Mucosa of stomach (tissue), 1 donor: Measurements from ENCODE around the gene GUCY2D.

ENCODE experiments used
- H3K27me3 ChIP-seq: one replicate; pipeline ENCODE4 v1.7.0; 2013; ENCODE audit warnings: mild to moderate bottlenecking, low read length; ENCODE audit not compliant: control insufficient read depth, insufficient read depth
- H3K36me3 ChIP-seq: one replicate; pipeline ENCODE4 v1.7.0; 2013; ENCODE audit warnings: low read length; ENCODE audit not compliant: control insufficient read depth, insufficient read depth
- H3K4me1 ChIP-seq: one replicate; pipeline ENCODE4 v1.7.0; 2013; ENCODE audit warnings: mild to moderate bottlenecking, low read length; ENCODE audit not compliant: control insufficient read depth, insufficient read depth
- H3K4me3 ChIP-seq: one replicate; pipeline ENCODE4 v1.7.0; 2013; ENCODE audit warnings: low read length
- H3K9ac ChIP-seq: one replicate; pipeline ENCODE4 v1.7.0; 2013; ENCODE audit warnings: mild to moderate bottlenecking, low read length, moderate library complexity
- H3K9me3 ChIP-seq: one replicate; pipeline ENCODE4 v1.7.0; 2013; ENCODE audit warnings: mild to moderate bottlenecking, low read length, moderate library complexity; ENCODE audit not compliant: control insufficient read depth
- donor health status: Pancreatic carcinoma.

Gene GUCY2D

GRCh38 chr17:8067806-8068205 is 65.4 kb downstream of the GUCY2D start:
- no peaks in the 10 kb centered on the region for H3K36me3 ChIP-seq
- H3K27me3 ChIP-seq: peaks cover 55% of the 10 kb centered on the region
- no peaks in the 10 kb centered on the region for H3K9me3 ChIP-seq
- no peak overlapping the region for H3K9ac ChIP-seq
- H3K4me1 ChIP-seq: peaks cover 21% of the 10 kb centered on the region
- H3K4me3 ChIP-seq: no peak overlapping the region

GRCh38 chr17:8068736-8069586 is 66.5 kb downstream of the GUCY2D start:
- Histone ChIP-seq H3K9ac (no peak overlapping the region), H3K36me3 (no peaks in the 10 kb centered on the region), H3K9me3 (no peaks in the 10 kb centered on the region), H3K27me3 (peaks cover 57% of the 10 kb centered on the region), H3K4me1 (peaks cover 30% of the 10 kb centered on the region), H3K4me3 (no peak overlapping the region)

GRCh38 chr17:8069587-8069860 is 67.1 kb downstream of the GUCY2D start:
- H3K9me3 ChIP-seq: no peaks in the 10 kb centered on the region
- H3K9ac ChIP-seq: no peak overlapping the region
- peaks cover 63% of the 10 kb centered on the region for H3K27me3 ChIP-seq
- H3K4me1 ChIP-seq: peaks cover 30% of the 10 kb centered on the region
- H3K4me3 ChIP-seq: no peak overlapping the region
- H3K36me3 ChIP-seq: no peaks in the 10 kb centered on the region
